ENCODE measurements around the gene TPBG. TPM values are rescaled to one million over a fixed set of nuclear protein-coding genes. Genes with fewer than 3 reads are reported as not detected.
A peak's percentile ranks its signal among the peaks of the same experiment; 100 is the strongest.

The TPBG gene
- not detected for polyA plus RNA-seq

- no peaks in the 10 kb centered on the region for H3K36me3 Mint-ChIP-seq
- peaks cover 0 to 3% (median 0%) of the 10 kb centered on the region in 3 donors for H3K9me3 Mint-ChIP-seq
- H3K27me3 Mint-ChIP-seq, result peaks cover 35% of the 10 kb centered on the region
- peak within 1 kb of the TSS in 1 of 3 donors; percentile 23 for H3K27ac Mint-ChIP-seq
- H3K4me3 Mint-ChIP-seq, result peak within 1 kb of the TSS; percentile 43 to 89 (median 78)
- H3K4me1 Mint-ChIP-seq, result peaks cover 6 to 11% (median 6%) of the 10 kb centered on the region in 3 donors
These were observed at the start of gene TPBG for GRCh38 chr6:82363428-82364086. TSS of gene TPBG (plus strand) at chr6:82363817. CDS start at chr6:82364962, 1,145 bp downstream.

GRCh38 chr6:82322386-82322785 lies 41.2 kb upstream of the TPBG start:
- Mint-ChIP-seq H3K4me1 (no peaks in the 10 kb centered on the region), H3K27ac (no peak overlapping the region), H3K36me3 (no peaks in the 10 kb centered on the region), H3K27me3 (no peaks in the 10 kb centered on the region), H3K4me3 (no peak overlapping the region), H3K9me3 (peaks cover 0 to 3% (median 2%) of the 10 kb centered on the region in 3 donors)

GRCh38 chr6:82329766-82330165 lies 33.9 kb upstream of the TPBG start:
- no peaks in the 10 kb centered on the region for H3K27me3 Mint-ChIP-seq
- H3K27ac Mint-ChIP-seq, result no peak overlapping the region
- peaks cover 0 to 4% (median 3%) of the 10 kb centered on the region in 3 donors for H3K9me3 Mint-ChIP-seq

GRCh38 chr6:82330171-82330804 lies 33.3 kb upstream of the TPBG start:
- peaks cover 0 to 4% (median 3%) of the 10 kb centered on the region in 3 donors for H3K9me3 Mint-ChIP-seq
- H3K27me3 Mint-ChIP-seq, result no peaks in the 10 kb centered on the region
- no peak overlapping the region for H3K4me3 Mint-ChIP-seq
- no peaks in the 10 kb centered on the region for H3K36me3 Mint-ChIP-seq
- H3K4me1 Mint-ChIP-seq, result no peaks in the 10 kb centered on the region
- no peak overlapping the region for H3K27ac Mint-ChIP-seq

More at GRCh38 chr6:82329766-82330165, 33.9 kb upstream of the TPBG start:
- Mint-ChIP-seq H3K4me3 (no peak overlapping the region), H3K4me1 (no peaks in the 10 kb centered on the region), H3K36me3 (no peaks in the 10 kb centered on the region)

- Mint-ChIP-seq H3K27me3 (no peaks in the 10 kb centered on the region), H3K36me3 (no peaks in the 10 kb centered on the region), H3K9me3 (peaks cover 0 to 4% (median 3%) of the 10 kb centered on the region in 3 donors), H3K4me1 (no peaks in the 10 kb centered on the region), H3K4me3 (no peak overlapping the region), H3K27ac (no peak overlapping the region)
These were observed 32.4 kb upstream of the TPBG start for GRCh38 chr6:82331031-82331773.

- H3K4me3 Mint-ChIP-seq, result no peak overlapping the region
- H3K27ac Mint-ChIP-seq, result no peak overlapping the region
- peaks cover 0 to 4% (median 3%) of the 10 kb centered on the region in 3 donors for H3K9me3 Mint-ChIP-seq
- no peaks in the 10 kb centered on the region for H3K36me3 Mint-ChIP-seq
- no peaks in the 10 kb centered on the region for H3K4me1 Mint-ChIP-seq
- no peaks in the 10 kb centered on the region for H3K27me3 Mint-ChIP-seq
These were observed 29.8 kb upstream of the TPBG start for GRCh38 chr6:82333781-82334180.

GRCh38 chr6:82337688-82338257 lies 25.8 kb upstream of the TPBG start:
- Mint-ChIP-seq H3K4me3 (no peak overlapping the region), H3K27me3 (no peaks in the 10 kb centered on the region), H3K27ac (no peak overlapping the region), H3K36me3 (no peaks in the 10 kb centered on the region), H3K9me3 (peaks cover 0 to 9% (median 6%) of the 10 kb centered on the region in 3 donors), H3K4me1 (no peaks in the 10 kb centered on the region)

GRCh38 chr6:82348130-82348529 lies 15.5 kb upstream of the TPBG start:
- H3K4me3 Mint-ChIP-seq, result no peak overlapping the region

GRCh38 chr6:82353848-82354247 lies 9.8 kb upstream of the TPBG start:
- H3K27me3 Mint-ChIP-seq, result no peaks in the 10 kb centered on the region
- no peak overlapping the region for H3K4me3 Mint-ChIP-seq
- no peaks in the 10 kb centered on the region for H3K4me1 Mint-ChIP-seq

More at GRCh38 chr6:82348130-82348529, 15.5 kb upstream of the TPBG start:
- H3K9me3 Mint-ChIP-seq, result peaks cover 0 to 9% (median 3%) of the 10 kb centered on the region in 3 donors
- H3K36me3 Mint-ChIP-seq, result no peaks in the 10 kb centered on the region
- no peaks in the 10 kb centered on the region for H3K27me3 Mint-ChIP-seq
- no peak overlapping the region for H3K27ac Mint-ChIP-seq
- no peaks in the 10 kb centered on the region for H3K4me1 Mint-ChIP-seq

GRCh38 chr6:82360552-82360951 lies 3.1 kb upstream of the TPBG start:
- no peak overlapping the region for H3K4me3 Mint-ChIP-seq
- no peaks in the 10 kb centered on the region for H3K36me3 Mint-ChIP-seq
- H3K27ac Mint-ChIP-seq, result no peak overlapping the region
- peaks cover 2 to 4% (median 2%) of the 10 kb centered on the region in 3 donors for H3K9me3 Mint-ChIP-seq
- H3K27me3 Mint-ChIP-seq, result peaks cover 26% of the 10 kb centered on the region
- H3K4me1 Mint-ChIP-seq, result peaks cover 4 to 6% (median 6%) of the 10 kb centered on the region in 3 donors

More at GRCh38 chr6:82353848-82354247, 9.8 kb upstream of the TPBG start:
- no peaks in the 10 kb centered on the region for H3K36me3 Mint-ChIP-seq
- H3K27ac Mint-ChIP-seq, result no peak overlapping the region
- H3K9me3 Mint-ChIP-seq, result peaks cover 0 to 4% (median 2%) of the 10 kb centered on the region in 3 donors

- Mint-ChIP-seq H3K36me3 (no peaks in the 10 kb centered on the region), H3K4me3 (no peak overlapping the region), H3K27me3 (peaks cover 35% of the 10 kb centered on the region), H3K9me3 (peaks cover 2 to 4% (median 3%) of the 10 kb centered on the region in 3 donors), H3K27ac (no peak overlapping the region), H3K4me1 (peaks cover 6 to 11% (median 6%) of the 10 kb centered on the region in 3 donors)
These were observed 2.0 kb upstream of the TPBG start for GRCh38 chr6:82361631-82362030.

- Mint-ChIP-seq H3K27ac (no peak overlapping the region), H3K27me3 (peaks cover 35% of the 10 kb centered on the region), H3K9me3 (peaks cover 2 to 4% (median 3%) of the 10 kb centered on the region in 3 donors), H3K4me1 (peaks cover 6 to 11% (median 6%) of the 10 kb centered on the region in 3 donors), H3K4me3 (peak overlapping the region in 1 of 4 donors; percentile 67), H3K36me3 (no peaks in the 10 kb centered on the region)
These were observed 1.5 kb upstream of the TPBG start for GRCh38 chr6:82362144-82362543.

- H3K27me3 Mint-ChIP-seq, result peaks cover 35% of the 10 kb centered on the region
- H3K27ac Mint-ChIP-seq, result no peak overlapping the region
- peaks cover 6 to 11% (median 6%) of the 10 kb centered on the region in 3 donors for H3K4me1 Mint-ChIP-seq
- no peaks in the 10 kb centered on the region for H3K36me3 Mint-ChIP-seq
- peaks cover 0 to 3% (median 3%) of the 10 kb centered on the region in 3 donors for H3K9me3 Mint-ChIP-seq
- H3K4me3 Mint-ChIP-seq, result peak overlapping the region; percentile 32 to 89 (median 76)
These were observed 664 bp upstream of the TPBG start for GRCh38 chr6:82362878-82363427.
